ENCODE results near the gene SUCLA2. TPM values are rescaled to one million over a fixed set of nuclear protein-coding genes. Genes with fewer than 3 reads are reported as not detected.

SUCLA2 gene
- total RNA-seq, result 56.9 and 60.6 TPM in 2 replicates
- 53.0 and 60.6 TPM in 2 replicates for polyA plus RNA-seq

DNA sequence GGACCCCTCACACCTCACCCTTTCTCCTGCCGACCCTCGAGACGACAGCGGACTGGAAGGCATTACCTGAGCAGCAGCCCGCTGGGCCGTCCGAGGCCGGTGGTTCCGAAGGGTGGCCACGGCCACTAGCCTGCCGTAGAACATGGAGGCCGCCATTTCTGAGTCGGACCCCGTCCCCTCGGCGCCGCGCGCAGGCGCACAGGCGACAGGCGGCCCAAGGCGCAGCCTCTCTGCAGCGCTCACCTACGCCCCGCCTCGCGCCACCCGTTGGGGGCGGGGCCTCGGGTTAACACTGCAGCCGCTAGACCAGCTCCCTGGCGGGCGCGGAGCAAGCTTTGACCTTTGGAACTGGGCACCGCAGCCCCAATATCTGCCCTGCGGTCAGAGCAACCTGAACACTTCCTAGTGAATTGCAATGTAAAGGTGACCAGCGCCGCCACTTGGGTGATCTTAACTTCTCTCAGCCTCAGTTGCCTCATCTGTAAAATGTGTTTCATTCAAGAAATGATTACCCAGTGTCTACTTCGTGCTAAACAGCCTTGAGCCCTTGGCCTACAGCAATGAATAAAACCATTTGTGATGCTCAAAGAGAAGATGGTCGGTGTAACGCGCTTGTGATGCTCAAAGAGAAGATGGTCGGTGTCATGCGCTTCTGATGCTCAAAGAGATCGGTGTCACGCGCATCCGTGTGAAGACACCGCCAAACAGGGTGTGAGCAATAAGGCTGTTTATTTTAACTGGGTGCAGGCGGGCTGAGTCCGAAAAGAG lies at the start of gene SUCLA2:
Gene SUCLA2 (minus strand): TSS at position 160 of the 768 bp plus-strand sequence. CDS start 4 bp downstream, at position 156.
- Histone ChIP-seq H2AFZ (peak within 1 kb of the TSS; percentile 89), H3K9me3 (ENCODE audit: low read depth) (no peaks in the 10 kb centered on the region)

DNA sequence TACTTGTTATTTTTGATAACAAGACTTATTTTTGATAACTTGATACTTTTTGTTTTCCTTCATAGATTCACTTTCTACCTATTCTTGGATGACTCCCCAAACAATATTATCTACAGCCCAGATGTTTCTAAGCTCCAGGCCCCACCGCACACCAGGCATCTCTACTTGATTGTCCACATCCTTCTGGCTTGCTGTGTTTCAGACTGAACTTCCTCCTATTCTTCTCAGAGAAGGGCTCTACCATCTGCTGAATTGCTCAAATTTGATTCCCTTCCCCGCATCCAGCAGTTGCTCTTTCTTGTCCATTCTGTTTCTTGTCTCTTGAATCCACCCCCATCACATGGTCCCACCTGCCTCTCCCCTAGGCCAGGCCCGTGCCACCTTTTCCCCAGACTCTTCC lies 49.5 kb upstream of the SUCLA2 start:
- Histone ChIP-seq H4K20me1 (ENCODE audit: insufficient read depth, poor library complexity, severe bottlenecking) (no peaks in the 10 kb centered on the region), H3K27me3 (no peaks in the 10 kb centered on the region), H2AFZ (no peak overlapping the region), H3K4me1 (ENCODE audit: insufficient read depth) (no peaks in the 10 kb centered on the region), H3K79me2 (no peaks in the 10 kb centered on the region), H3K4me3 (no peak overlapping the region), H3K9me3 (ENCODE audit: low read depth) (no peaks in the 10 kb centered on the region), H3K36me3 (replicated peaks; ENCODE audit: insufficient read depth, low read depth) (no peaks in the 10 kb centered on the region), H3K9me2 (replicated peaks; ENCODE audit: insufficient read depth) (no peaks in the 10 kb centered on the region), H3K27ac (no peak overlapping the region), H3K4me2 (no peak overlapping the region)
- DNase-seq (ENCODE audit: low spot score), result no peak
- WGBS (ENCODE audit: low lambda C conversion rate, missing lambda C conversion rate), result 93% methylated on average over 3 of the region's 3 CpGs
- TF ChIP-seq EZH2phosphoT487 (IDR thresholded peaks at IDR 0.05; ENCODE audit: low read depth, severe bottlenecking, unreplicated experiment) (no peak), EZH2 (IDR thresholded peaks at IDR 0.05; ENCODE audit: borderline replicate concordance) (no peak)
- TF ChIP-seq, protein P1, sequence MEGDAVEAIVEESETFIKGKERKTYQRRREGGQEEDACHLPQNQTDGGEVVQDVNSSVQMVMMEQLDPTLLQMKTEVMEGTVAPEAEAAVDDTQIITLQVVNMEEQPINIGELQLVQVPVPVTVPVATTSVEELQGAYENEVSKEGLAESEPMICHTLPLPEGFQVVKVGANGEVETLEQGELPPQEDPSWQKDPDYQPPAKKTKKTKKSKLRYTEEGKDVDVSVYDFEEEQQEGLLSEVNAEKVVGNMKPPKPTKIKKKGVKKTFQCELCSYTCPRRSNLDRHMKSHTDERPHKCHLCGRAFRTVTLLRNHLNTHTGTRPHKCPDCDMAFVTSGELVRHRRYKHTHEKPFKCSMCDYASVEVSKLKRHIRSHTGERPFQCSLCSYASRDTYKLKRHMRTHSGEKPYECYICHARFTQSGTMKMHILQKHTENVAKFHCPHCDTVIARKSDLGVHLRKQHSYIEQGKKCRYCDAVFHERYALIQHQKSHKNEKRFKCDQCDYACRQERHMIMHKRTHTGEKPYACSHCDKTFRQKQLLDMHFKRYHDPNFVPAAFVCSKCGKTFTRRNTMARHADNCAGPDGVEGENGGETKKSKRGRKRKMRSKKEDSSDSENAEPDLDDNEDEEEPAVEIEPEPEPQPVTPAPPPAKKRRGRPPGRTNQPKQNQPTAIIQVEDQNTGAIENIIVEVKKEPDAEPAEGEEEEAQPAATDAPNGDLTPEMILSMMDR (IDR thresholded peaks at IDR 0.05; ENCODE audit: poor library complexity), result no peak

More for the DNA sequence above, at the start of gene SUCLA2:
- H3K27me3 ChIP-seq, result no peaks in the 10 kb centered on the region
- peak; percentile 98 for DNase-seq (ENCODE audit: low spot score)
- 3% methylated on average over 49 of the region's 52 CpGs for WGBS (ENCODE audit: low lambda C conversion rate, missing lambda C conversion rate)
- peaks cover 5% of the 10 kb centered on the region for H3K4me1 ChIP-seq (ENCODE audit: insufficient read depth)
- H3K79me2 ChIP-seq, result peaks cover 47% of the 10 kb centered on the region
- H3K27ac ChIP-seq, result peak within 1 kb of the TSS; percentile 82
- TF ChIP-seq, protein P1 (IDR thresholded peaks at IDR 0.05; ENCODE audit: poor library complexity), result peak; percentile 9
- TF ChIP-seq EZH2phosphoT487 (IDR thresholded peaks at IDR 0.05; ENCODE audit: low read depth, severe bottlenecking, unreplicated experiment) (no peak), EZH2 (IDR thresholded peaks at IDR 0.05; ENCODE audit: borderline replicate concordance) (no peak)
- peak within 1 kb of the TSS; percentile 84 for H3K4me2 ChIP-seq
- no peaks in the 10 kb centered on the region for H3K36me3 ChIP-seq (replicated peaks; ENCODE audit: insufficient read depth, low read depth)
- no peaks in the 10 kb centered on the region for H3K9me2 ChIP-seq (replicated peaks; ENCODE audit: insufficient read depth)
- peak within 1 kb of the TSS; percentile 91 for H3K4me3 ChIP-seq
- no peaks in the 10 kb centered on the region for H4K20me1 ChIP-seq (ENCODE audit: insufficient read depth, poor library complexity, severe bottlenecking)

DNA sequence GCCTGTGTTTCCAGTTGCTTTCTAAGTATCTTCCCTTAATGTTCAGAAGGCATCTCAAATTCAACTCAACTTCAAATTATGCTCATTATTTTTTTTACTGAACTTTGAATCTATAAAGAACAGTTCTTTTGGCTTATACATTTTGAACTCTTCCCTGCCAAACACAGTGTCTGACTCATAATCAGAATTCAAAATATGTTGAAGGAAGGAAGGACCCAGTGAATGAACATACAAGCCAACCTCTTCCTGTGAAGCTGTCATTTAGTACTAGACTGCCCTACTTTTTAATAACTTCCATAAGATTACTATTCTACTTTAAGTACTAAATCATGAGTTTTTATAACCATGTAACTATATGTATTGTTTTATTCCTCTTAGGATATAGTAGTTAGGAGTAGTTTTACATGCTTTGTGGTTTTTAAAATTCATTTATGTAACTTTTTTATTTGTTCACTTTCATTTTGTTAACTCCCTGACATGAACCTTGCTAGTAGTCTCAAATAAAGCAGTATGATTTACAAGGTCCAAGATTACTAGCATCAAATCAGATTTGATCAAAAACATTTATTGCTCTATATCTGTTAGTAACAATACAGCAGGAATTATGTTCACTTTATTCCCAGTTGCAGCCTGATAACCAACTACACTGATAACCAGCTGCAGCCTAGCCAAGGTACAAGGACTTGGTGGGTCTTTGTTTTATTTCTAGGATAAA lies 42.9 kb upstream of the SUCLA2 start:
- Histone ChIP-seq H2AFZ (no peak overlapping the region), H4K20me1 (ENCODE audit: insufficient read depth, poor library complexity, severe bottlenecking) (no peaks in the 10 kb centered on the region), H3K27me3 (no peaks in the 10 kb centered on the region), H3K36me3 (replicated peaks; ENCODE audit: insufficient read depth, low read depth) (no peaks in the 10 kb centered on the region), H3K9me2 (replicated peaks; ENCODE audit: insufficient read depth) (no peaks in the 10 kb centered on the region), H3K4me2 (no peak overlapping the region), H3K79me2 (no peaks in the 10 kb centered on the region), H3K27ac (no peak overlapping the region), H3K9me3 (ENCODE audit: low read depth) (no peaks in the 10 kb centered on the region), H3K4me1 (ENCODE audit: insufficient read depth) (no peaks in the 10 kb centered on the region), H3K4me3 (no peak overlapping the region)
- TF ChIP-seq EZH2phosphoT487 (IDR thresholded peaks at IDR 0.05; ENCODE audit: low read depth, severe bottlenecking, unreplicated experiment), result no peak
- TF ChIP-seq, protein P1 (IDR thresholded peaks at IDR 0.05; ENCODE audit: poor library complexity), result no peak
- no peak for TF ChIP-seq EZH2 (IDR thresholded peaks at IDR 0.05; ENCODE audit: borderline replicate concordance)
- DNase-seq (ENCODE audit: low spot score), result no peak

Measured in hepatocyte (in vitro differentiated cells).